Gastroesophageal sphincter (tissue), 3 donors: ENCODE measurements around the gene NDUFB2.

Experiments used
- CTCF ChIP-seq, 4 experiments: fragments of 200-600 bp in 2 of 4; fragments of 450-650 bp in 2 of 4; sonication (generic) in 1 of 4; IDR thresholded peaks; one replicate each; pipeline ENCODE4 v1.5.1; 2017 to 2019; ENCODE audit warnings: antibody characterized with exemption in 4 of 4, mild to moderate bottlenecking in 2 of 4, moderate library complexity in 2 of 4
- POLR2A ChIP-seq, 2 donors: fragments of 450-650 bp; IDR thresholded peaks; one replicate each; pipeline ENCODE4 v1.6.1; 2017; ENCODE audit warnings: antibody characterized with exemption in 2 of 2, mild to moderate bottlenecking in 2 of 2, moderate library complexity in 1 of 2
- POLR2AphosphoS5 ChIP-seq: sonication (generic); formaldehyde crosslinking; IDR thresholded peaks from one replicate; pipeline ENCODE4 v1.6.1; 2017; ENCODE audit warnings: antibody characterized with exemption

- TF ChIP-seq CTCF (IDR thresholded peaks at IDR 0.05) = no peak
- no peak for TF ChIP-seq POLR2A (IDR thresholded peaks at IDR 0.05)
- no peak for TF ChIP-seq POLR2AphosphoS5
Measured at GRCh38 chr7:140691376-140692045, 5.0 kb upstream of the NDUFB2 start.
